Stimulated activated CD8-positive, alpha-beta memory T cell treated with anti-CD3 and anti-CD28 coated beads, Interleukin-7, amount 100 ng/mL, for 1 hour (primary cell): ENCODE data around the gene ATRIP.
"Not testable (repeated sequence)": the region's sequence is repeated elsewhere in the genome, so short reads cannot be mapped to it uniquely, and the experiment has no call there.

Experiments
- DNase-seq, 2 donors: peaks; one replicate each; pipeline ENCODE4 v3.0.0-alpha.2; 2020; ENCODE audit warnings: low read depth in 2 of 2

The ATRIP gene

DNA sequence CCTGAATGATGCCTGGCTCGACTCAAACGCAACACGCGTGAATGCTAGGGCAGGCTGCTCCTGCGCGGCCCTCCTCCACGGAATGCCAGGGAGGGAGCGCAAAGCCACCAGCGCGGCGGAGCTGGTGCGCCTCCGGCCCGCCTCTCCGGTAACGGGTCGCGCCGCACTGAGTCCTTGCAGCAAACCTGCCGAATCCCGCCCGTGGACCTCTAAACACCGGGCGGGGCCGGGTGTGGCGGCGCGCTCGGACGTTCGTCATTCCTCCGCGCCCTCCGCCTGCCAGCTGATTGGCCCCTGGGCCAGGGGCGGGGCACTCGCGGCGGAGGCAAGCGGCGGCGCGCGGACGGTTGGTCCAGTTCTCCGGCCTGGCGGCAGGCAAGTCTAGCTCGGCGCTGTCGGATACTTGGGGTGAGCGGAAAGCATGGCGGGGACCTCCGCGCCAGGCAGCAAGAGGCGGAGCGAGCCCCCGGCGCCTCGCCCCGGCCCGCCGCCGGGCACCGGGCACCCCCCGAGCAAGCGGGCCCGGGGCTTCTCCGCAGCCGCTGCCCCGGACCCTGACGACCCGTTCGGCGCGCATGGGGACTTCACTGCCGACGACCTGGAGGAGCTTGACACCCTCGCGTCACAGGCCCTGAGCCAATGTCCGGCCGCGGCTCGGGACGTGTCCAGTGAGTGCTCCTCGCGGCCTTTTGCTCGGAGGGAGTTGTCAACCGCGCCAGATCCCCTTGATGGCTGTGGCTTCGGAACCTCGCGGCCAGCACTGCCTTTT is at the start of gene ATRIP:
ATRIP (plus strand) TSS at position 313 of the 769 bp plus-strand sequence; CDS start at position 422, 109 bp downstream.
- peak; percentile 62 to 76 for DNase-seq

DNA sequence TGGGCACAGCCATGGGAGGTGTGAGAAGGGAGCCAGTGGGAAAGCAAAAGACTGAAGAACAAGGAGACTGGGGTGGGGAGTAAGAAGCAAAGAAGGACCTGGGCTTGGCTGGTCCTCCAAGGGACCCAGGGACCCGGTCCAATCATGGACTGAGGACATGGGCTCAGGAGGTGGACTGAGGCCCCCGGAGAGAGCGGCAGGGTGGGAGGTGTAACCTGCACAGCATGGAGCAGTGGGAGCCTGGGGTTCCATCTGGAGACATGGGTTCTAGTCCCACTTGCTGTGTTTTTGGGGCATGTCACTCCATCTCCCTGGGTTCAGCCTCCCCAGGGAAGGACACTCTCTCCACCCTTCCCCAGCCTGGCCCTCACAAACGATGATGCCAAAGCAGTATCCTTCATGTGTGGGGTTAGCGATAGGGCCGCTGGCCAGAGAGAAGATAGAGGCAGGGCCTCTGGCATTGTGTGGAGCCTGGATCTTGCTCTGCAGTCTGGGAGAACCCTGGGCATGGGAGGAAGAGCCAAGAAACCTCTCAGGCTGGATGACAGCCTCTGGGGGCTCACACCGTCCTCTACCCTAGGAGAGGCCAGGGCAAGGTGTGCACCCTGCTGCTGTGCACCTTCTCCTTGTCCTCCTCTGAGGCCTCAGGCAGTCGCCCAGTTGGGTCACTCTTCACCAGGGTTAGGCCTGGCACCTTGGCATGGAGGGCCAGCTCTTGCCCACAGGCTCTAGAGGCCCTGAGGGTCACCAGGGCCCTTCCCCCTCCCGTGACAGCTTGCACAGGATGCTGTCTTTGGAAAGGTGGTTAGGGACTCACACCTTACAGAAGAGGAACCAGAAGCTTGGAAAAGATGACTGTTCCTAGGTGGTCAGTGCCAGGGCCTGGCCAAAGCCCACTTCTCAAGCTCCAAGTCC is 48.5 kb upstream of the ATRIP start:
- DNase-seq: no peak

DNA sequence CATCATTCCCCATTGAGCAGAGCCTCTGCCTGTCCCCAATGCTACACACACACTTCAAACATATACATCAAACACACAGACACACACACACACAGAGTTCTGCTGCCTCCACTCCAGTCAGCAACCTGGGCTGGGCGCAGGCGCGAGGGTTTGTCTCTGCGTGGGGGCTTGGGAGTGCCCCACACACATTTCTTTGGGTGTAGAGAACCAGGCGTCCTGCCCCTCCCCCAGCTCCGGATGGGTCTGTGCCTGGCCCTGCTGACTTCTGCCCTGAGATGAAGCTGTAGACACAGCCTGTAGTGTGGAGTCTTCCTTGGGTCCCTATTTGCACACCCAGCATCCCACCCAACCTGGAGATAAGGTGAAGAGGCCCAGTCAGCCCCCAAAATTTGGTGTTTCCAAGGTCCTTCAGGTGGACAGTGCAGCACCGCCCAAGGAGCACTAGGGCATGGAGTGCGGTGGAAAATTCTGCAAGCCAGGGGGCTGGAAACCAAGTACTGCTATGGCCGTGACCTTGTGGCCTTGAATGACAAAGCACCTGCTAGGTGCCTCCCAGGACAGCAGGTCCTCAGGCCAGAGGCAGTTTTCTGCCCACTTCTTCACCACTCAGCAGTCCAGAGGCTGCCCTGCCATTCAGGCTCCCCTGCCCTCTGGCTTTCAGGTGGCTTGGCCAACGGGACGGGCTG is 47.7 kb upstream of the ATRIP start:
- DNase-seq: no peak

DNA sequence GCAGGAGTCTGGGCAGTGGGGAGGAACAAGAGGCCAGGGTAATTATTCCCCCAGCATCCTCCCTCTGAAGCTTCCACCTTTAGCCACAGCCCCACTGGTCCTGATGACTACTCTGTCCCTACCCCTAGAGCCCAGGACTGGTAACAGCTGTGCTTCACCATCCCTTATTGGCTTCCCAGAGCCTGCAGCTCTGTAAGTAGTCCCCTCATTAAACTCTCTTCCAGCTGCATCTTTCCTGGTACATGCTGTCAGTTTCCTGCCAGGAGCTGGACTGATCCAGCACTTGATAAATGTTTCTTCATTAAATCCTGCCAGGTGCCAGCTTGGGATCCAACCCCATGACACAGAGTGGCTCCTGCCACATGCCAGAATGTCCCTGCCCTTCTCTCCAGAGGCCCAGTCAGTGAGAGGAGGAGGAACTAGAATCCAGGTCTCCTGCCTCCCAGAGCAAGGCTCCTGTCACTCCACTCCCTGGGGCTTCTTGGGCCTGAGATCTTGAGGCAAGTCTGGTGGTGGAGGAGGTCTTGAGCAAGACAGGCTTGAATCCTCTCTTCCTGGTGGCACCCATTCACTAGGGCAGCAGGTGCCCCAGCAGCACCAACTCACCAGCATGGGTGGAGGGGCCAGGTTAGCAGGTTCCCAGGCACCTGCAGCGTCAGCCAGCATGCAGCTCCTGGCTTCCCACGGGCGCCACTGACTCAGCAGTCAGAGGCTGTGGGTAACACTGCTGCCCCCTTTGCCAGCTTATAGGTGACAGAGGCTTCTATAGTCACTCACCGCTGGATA is 47.0 kb upstream of the ATRIP start:
- DNase-seq: no peak

DNA sequence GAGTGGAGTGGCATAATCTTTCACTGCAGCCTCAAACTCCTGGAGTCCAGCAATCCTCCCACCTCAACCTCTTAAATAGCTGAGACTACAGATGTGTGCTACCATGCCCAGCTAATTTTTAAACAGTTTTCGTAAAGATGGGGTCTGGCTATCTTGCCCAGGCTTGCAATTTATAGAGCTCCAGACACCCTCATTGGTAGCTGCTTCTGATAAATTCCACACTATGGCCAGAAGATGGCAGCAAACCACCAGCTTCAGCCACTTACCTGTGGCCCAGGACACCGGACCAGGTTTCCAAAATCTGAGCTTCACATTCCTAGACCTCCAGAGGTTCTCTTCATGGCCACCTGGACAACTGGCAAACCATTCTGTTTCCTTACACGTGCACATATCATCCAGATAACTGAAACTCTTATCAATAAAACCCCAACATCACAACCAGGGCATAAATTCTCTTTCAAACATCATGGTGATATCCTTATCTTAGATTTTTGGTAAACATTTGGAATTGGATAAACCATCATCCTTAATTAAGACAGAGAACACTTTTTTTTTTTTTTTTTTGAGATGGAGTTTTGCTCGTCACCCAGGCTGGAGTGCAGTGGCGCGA is 45.6 kb upstream of the ATRIP start:
- peak; percentile 15 to 19 for DNase-seq

DNA sequence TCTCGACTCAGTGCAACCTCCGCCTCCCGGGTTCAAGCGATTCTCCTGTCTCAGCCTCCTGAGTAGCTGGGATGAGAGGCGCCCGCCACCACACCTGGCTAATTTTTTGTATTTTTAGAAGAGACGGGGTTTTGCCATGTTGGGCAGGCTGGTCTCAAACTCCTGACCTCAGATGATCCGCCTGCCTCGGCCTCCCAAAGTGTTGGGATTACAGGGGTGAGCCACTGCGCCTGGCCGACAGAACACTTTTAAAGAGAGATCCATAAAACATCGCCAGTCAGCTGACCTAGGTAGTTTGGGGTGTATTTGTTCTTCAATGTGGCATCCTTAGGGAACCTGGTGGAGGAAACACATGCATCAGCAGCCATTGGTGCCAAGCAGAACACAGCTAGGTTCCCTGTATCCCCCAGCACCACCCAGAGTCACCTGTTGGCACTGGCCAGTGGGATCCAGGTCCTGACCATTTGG is 45.1 kb upstream of the ATRIP start:
- DNase-seq: not testable (repeated sequence)

DNA sequence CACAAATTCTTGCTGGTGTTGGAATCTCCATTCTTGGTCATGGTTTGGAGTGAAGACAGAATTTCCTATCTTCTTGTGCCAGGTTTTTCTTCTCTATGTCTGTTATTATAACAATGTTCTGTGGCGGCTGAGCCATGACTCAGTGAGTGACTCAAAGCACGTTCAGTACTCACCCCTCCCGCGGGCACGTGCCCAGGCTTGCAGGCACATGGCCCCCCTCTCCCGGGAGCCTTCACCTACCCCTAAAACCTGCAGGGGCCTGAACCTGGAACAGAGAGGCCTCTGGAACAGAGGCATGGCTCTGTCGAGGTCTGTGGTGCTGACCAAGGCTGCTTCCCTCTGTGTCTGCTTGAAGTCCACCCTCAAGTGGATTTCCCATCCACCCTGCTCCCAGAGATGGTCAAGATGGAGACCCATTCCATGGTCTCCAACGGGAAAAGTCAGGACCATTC is 44.2 kb upstream of the ATRIP start:
- no peak for DNase-seq

DNA sequence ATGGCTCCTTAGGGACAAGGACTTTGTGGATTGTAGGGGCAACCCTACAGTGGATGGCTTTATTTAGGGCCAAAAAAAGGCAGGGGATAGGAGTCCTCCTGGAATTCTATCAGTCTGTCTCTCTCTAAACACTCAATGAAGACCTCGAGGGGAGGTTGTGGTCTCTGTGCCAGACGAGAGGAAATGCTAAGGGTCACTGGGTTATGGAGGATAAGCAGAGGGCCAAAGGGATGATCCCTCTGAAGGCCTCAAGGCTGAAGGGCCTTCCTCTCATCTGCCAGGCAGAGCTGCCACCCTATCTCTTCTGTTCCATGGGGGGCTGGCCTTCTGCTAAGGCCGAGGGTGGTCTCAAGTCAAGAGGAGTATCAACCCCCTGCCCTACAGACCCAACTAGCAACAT is 43.6 kb upstream of the ATRIP start:
- no peak for DNase-seq

DNA sequence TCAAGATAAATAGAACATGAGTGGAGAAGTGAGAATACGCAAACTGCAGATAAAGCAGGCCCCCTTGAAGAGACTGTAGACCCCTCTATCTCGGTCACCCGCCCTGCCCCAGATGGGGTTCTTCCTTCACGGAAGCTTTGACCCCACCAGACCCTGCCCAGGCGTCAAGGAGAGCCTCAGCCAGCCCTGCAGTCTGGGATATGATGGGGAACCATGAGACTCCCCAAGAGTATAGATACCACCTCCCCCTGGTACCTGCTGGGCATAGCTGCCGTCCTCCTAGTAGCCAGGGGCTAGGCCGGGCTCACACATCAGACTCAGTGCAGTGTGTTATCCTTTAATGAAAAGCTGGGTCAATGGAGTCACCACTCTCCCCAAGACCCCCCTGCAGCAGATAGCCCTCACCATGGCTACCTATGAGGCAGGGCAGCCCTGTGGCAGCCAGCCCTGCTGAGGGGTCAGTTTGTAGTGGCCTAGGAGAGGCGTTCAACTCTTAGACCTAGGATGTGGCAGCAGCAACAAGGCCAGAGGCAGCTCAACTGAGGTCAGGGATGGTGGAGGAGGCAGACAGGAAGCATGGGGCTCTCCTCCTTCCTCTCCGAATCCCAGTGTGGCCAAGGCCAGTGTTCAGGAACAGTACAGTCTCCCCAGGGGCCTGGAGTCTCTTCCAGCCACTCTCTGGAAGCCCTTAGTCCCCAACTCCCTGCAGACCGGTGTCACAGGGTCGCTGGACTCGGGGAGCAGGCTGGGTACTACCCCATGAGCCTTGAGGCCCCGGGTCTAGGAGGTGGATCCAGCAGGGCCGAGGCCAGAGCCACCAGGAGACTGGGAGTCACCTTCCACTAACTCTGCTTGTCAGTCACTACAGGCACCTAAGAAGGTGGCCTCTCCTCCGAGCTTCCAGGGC is 42.8 kb upstream of the ATRIP start:
- no peak for DNase-seq

DNA sequence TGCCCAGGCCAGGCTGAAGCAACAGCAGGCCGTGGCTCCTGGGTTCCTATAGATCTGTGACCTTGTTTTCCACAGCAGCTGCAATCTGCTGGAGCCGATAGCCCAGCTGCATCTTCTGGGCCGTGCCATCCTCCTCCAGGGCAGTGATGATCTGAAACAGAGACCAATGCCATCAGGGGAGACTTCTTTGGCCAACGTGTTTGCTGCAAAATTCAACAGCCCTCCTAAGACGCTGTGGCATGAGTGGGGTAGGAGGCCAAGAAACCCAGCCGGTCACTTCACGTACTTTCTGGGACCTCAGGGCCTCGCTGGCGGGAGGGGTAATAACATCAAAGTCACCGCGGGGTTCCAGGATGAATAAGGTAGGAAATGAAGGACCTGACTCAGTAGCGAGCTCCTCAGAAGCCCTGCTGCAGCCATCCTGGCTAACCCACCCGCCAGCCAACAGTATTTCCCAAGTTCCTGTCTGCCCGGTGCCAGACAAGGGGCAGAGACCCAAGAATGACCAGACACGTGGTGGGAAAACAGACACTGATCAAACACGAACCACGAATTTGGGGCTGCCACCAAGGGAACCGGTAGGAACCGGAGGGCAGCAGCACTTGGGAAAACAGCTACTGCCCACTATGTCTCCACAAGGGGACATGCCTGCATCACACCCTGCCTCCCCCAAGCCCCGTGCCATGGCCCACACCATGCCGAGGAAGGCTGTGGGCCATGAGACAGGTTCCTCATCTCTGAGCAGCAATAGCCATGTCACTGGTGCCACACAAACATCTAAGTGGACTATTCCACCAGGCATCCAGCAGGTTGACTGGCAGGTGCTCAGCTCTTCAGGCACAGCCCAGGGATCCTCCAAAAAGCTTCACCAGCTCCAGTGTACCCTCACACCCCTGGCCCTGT is 41.8 kb upstream of the ATRIP start:
- no peak for DNase-seq

DNA sequence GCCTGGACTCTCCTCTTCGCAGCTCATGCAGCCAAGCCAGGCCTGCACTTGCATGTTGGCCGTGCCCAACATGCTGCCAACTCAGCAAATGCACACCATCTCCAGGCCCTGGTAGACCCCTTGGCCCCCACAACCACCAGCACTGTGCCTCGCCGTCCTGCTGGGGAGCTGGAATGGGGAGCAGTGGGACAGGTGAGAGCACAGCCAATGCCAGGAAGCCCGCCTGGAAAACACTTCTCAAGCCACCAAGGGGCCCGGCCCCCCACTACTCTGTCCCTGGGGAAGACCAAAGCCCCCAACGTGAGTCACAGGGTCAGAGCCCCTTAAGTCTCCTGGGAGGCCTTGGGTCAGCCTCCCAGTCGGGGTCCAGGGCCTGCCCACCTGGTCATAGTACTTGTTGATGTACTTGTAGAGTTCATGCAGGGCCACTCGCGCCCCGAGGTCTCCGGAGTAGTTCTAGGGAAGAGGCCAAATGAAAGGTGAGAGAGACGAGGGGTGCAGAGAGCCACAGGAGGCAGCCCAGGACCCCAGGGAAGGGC is 41.1 kb upstream of the ATRIP start:
- no peak for DNase-seq

DNA sequence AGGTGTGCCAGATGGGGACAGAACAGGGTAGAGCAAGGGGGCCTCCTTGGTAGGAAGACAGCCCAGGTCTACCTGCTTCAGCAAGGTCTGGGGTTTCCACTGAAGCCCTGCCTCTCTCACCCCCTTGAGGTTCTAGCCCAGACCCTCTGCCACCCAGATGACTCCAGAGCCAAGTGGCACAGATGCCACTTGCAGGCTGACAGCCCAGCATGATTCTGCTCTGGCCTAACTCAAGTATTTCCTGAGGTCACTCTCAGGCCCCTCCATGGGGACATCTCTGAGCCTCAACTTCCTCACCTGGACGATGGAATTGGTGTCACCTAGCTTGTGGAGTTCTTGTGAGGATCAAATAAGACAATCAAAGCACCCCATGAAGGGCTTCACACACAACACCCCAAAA is 40.6 kb upstream of the ATRIP start:
- DNase-seq: no peak

DNA sequence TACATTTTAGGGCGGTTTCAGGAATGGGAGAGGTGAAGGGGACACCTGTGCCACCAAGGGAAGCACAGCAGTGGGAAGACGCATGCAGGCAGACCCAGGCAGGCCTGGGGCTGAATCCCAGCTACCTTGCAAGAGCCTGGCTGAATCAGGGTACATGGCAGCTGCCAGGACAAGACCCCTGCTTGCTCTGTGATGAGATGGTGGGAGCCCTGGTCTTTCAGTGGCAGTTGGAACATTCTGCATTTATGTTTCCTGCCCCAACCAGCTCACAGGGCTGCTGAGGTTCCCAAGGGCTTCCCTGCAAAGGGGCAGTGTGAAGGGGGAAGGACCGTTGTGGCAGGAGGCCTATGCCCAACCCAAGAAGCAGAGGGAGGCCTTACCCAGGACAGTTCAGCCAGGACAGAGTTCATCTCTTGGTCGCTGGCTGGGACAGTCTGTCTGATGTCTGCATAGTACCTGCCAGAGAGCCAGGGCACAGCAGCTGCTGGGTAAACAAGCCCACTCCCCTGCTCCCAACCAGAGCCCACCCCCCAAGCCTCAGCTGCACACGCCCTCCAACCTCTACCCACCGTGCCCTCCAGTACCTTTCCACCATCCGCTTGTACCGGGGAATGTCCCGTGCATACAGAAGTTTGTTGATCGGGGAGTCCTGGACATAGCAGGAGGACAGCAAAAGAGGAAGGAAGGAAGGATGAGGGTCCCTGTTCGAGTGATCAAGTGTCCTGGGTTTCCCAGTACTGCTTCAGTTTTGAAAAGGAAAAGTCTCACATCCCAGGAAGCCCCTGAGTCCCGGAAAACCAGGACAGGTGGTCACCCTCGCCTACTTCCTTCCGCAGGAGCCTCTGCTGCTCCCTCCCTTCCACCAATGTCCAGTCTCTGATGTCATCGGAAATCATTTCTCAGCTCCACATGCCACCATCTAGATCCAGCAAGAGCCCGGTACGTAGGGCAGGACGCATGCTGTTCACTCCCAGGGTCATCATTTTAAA is 39.8 kb upstream of the ATRIP start:
- no peak for DNase-seq

DNA sequence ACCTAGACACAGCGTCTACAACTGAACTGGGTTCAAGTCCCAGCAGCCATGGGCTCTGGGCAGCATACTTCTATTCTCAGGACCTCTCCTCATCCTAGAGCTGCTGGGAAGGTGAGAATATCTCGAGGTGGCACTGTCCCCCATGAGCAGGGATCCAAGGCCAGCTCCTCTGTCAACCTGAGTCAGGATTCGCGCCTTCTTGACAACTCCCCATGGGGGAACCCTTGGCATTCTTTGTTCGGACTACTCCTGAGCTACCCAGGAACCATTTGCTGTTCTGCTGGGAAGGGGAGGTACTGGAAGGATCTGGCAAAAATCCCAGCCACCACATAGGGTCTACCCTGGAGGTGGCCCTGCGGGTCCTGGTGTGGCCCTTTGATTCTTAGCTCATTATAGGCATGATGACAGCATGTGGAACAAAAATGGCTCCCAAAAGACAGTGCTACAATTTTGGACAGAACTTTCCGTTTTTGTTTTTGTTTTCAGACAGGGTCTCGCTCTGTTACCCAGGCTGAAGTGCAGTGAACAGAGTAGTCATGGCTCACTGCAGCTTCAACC is 38.9 kb upstream of the ATRIP start:
- no peak for DNase-seq

DNA sequence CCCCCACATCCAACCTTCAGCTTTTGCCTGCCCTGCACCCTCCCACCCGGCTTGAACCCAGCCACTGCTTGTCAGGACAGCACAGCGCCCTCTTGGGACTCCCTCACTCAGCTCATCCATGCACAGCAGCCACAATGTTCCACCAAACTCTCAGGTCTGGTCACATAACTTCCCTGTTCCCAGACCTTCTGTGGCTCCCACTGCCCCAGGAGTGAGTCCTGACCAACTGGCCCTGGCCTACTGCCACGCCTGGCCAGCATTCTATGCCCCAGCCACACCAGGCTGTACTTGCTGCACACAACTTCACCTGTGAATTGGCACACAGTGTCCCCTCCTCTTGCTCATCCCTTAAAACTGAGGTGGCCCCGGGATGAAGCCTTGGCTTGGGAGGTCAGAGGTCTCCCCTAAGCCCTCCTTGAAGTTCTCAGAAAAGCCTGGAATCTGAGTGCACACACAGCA is 37.7 kb upstream of the ATRIP start:
- DNase-seq: no peak

DNA sequence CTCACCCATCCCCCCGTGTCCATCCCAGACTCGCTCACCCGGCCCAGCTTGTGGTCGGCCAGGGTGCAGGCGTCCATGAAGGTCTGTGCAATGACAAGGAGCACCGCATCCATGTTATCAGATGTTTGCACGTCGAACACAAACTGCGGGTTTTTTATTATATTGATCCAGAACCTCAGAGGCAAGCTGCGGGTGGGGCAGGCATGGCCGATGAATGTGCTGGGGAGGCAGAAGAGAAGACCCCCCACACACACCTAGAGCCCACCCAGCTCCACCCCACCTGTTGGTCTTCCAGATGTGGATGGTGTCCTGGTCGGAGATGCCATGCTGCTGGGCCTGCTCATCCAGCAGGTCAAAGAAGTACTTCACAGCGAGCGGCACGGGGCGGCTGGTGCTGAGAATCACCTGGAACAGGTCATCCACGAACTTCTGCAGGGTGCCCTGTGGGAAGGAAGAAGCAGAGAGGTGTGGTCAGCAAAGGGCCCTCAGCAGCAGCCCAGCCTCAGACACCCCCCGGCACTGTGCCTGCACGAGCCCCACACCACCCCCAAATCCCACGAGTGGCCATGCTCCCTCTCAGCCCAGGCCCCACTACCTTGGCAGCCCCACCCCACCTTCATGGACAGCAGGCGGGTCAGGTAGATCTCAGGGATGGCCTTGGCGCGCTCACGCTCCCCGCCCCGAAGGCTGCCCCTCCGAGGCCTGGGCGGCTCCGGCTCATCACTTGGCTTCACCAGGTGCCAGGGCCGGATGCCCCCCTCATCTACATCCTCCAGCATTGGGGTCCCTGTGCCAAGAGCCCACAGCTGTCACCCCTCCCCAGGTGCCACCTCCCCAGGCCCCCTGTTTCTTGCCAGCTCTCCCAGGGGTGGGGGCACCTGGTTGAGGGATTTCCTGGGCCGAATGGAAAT is 37.0 kb upstream of the ATRIP start:
- no peak for DNase-seq
